ENCODE measurements around the gene MED23.

DNA sequence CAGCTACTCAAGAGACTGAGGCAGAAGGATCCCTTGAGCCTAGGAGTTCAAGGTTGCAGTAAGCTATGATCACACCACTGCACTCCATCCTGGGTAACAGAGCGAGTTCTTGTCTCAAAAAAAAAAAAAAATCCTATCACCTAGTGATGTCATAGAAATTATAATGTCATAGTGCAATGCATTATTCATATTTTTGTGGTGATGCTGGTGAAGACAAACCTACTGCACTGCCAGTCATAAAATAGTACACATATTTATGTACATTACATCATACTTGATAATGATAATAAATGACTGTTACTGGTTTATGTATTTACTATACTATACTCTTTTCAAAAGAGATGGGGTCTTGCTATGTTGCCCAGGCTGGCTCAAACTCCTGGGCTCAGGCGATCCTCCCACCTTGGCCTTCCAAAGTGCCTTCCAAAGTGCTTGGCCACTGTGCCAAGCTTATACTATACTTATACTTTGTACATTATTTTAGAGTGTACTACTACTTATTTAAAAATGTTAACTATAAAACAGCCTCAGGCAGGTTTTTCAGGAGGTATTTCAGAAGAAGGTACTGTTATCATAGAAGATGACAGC is 35.6 kb upstream of the MED23 start:
- TF ChIP-seq POLR2A (IDR thresholded peaks at IDR 0.05; ENCODE audit: extremely low read depth, insufficient read length) (no peak), MAX (IDR thresholded peaks at IDR 0.05; ENCODE audit: low read depth, low read length) (no peak), MYC (IDR thresholded peaks at IDR 0.05; ENCODE audit: low read depth, low read length) (no peak)
- TF ChIP-seq, protein P1, sequence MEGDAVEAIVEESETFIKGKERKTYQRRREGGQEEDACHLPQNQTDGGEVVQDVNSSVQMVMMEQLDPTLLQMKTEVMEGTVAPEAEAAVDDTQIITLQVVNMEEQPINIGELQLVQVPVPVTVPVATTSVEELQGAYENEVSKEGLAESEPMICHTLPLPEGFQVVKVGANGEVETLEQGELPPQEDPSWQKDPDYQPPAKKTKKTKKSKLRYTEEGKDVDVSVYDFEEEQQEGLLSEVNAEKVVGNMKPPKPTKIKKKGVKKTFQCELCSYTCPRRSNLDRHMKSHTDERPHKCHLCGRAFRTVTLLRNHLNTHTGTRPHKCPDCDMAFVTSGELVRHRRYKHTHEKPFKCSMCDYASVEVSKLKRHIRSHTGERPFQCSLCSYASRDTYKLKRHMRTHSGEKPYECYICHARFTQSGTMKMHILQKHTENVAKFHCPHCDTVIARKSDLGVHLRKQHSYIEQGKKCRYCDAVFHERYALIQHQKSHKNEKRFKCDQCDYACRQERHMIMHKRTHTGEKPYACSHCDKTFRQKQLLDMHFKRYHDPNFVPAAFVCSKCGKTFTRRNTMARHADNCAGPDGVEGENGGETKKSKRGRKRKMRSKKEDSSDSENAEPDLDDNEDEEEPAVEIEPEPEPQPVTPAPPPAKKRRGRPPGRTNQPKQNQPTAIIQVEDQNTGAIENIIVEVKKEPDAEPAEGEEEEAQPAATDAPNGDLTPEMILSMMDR (IDR thresholded peaks at IDR 0.05; ENCODE audit: low read depth, low read length): no peak
